Right renal cortex interstitium (tissue), 3 donors: ENCODE data around the gene TTC5. TPM values are rescaled to one million over a fixed set of nuclear protein-coding genes. Genes with fewer than 3 reads are reported as not detected.
"Not testable (repeated sequence)": the region's sequence is repeated elsewhere in the genome, so short reads cannot be mapped to it uniquely, and the experiment has no call there.

Source experiments
- DNase-seq, 3 donors: peaks; one replicate each; pipeline ENCODE4 v3.0.0-alpha.2; 2013; ENCODE audit warnings: low read depth in 3 of 3, low spot score in 2 of 3
- polyA plus RNA-seq, 3 donors: library from polyadenylated mRNA; unstranded; fragments of 120-200 nt; gene quantifications; one replicate each; pipeline ENCODE4 v1.2.1, GENCODE V29; 2013; ENCODE audit not compliant: insufficient read length in 3 of 3

TTC5 gene
- polyA plus RNA-seq, 3 donors = 26.5 to 33.5 (median 32.2) TPM

- DNase-seq = no peak
These were observed 8.3 kb upstream of the TTC5 start for GRCh38 chr14:20314026-20314425.

GRCh38 chr14:20306079-20306423, 300 bp upstream of the TTC5 start:
- no peak for DNase-seq

- no peak for DNase-seq
These were observed 3.6 kb downstream of the TTC5 start for GRCh38 chr14:20302042-20302755.

GRCh38 chr14:20295067-20295466, 10.7 kb downstream of the TTC5 start:
- no peak for DNase-seq

GRCh38 chr14:20294636-20295035, 11.1 kb downstream of the TTC5 start:
- no peak for DNase-seq

GRCh38 chr14:20281998-20282397, 23.8 kb downstream of the TTC5 start:
- not testable (repeated sequence) for DNase-seq

- not testable (repeated sequence) for DNase-seq
These were observed 25.5 kb downstream of the TTC5 start for GRCh38 chr14:20280265-20280664.

- no peak for DNase-seq
These were observed 27.3 kb downstream of the TTC5 start for GRCh38 chr14:20278414-20278813.

GRCh38 chr14:20277409-20277808, 28.3 kb downstream of the TTC5 start:
- DNase-seq = no peak

- no peak for DNase-seq
These were observed 31.7 kb downstream of the TTC5 start for GRCh38 chr14:20274062-20274461.

GRCh38 chr14:20264361-20264760, 41.4 kb downstream of the TTC5 start:
- not testable (repeated sequence) for DNase-seq

- DNase-seq = no peak
These were observed 43.1 kb downstream of the TTC5 start for GRCh38 chr14:20262642-20263128.

- no peak for DNase-seq
These were observed 58.0 kb downstream of the TTC5 start for GRCh38 chr14:20247646-20248246.

Other genes starting within 250 kb of the TTC5 start
- gene OR4L1, start 245.9 kb downstream of the TTC5 start, polyA plus RNA-seq = not detected
- gene OR4K17, start 195.2 kb downstream of the TTC5 start, polyA plus RNA-seq = under 1 TPM in 2 of 3 donors, not detected in 1; 0.03 to 0.07 TPM
- not detected for gene OR4N5, start 167.1 kb downstream of the TTC5 start, polyA plus RNA-seq
- not detected for gene OR11G2, start 115.1 kb downstream of the TTC5 start, polyA plus RNA-seq
- not detected for gene OR11H6, start 82.2 kb downstream of the TTC5 start, polyA plus RNA-seq
- gene OR11H7, start 77.0 kb downstream of the TTC5 start, polyA plus RNA-seq = under 1 TPM; 0.43 to 0.55 (median 0.45) TPM
- not detected for gene OR11H4, start 66.7 kb downstream of the TTC5 start, polyA plus RNA-seq
- gene CCNB1IP1, start 27.3 kb upstream of the TTC5 start, polyA plus RNA-seq = 100 to 1,000 TPM; 115 to 138 (median 118) TPM
- 10 to 100 TPM; 47.2 to 63.9 (median 47.3) TPM for gene PARP2, start 37.7 kb upstream of the TTC5 start, polyA plus RNA-seq
- 10 to 100 TPM; 17.1 to 18.4 (median 18.4) TPM for gene TEP1, start 107.5 kb upstream of the TTC5 start, polyA plus RNA-seq
- gene KLHL33, start 130.2 kb upstream of the TTC5 start, polyA plus RNA-seq = under 1 TPM; 0.35 to 0.50 (median 0.45) TPM
- gene OSGEP, start 148.9 kb upstream of the TTC5 start, polyA plus RNA-seq = 10 to 100 TPM; 46.3 to 56.0 (median 55.0) TPM
- gene APEX1, start 149.3 kb upstream of the TTC5 start, polyA plus RNA-seq = 100 to 1,000 TPM; 315 to 334 (median 325) TPM
- gene PIP4P1, start 155.5 kb upstream of the TTC5 start, polyA plus RNA-seq = 10 to 100 TPM; 31.2 to 40.7 (median 32.7) TPM
- gene PNP, start 163.5 kb upstream of the TTC5 start, polyA plus RNA-seq = 10 to 100 TPM; 65.3 to 72.8 (median 71.7) TPM
- under 1 TPM in 1 of 3 donors, not detected in 2; 0.18 TPM for gene RNASE10, start 199.6 kb upstream of the TTC5 start, polyA plus RNA-seq